GM18519 (cell line): Measurements from ENCODE around the gene MYL4.
A peak's percentile ranks its signal among the peaks of the same experiment; 100 is the strongest.

Experiments
- ATAC-seq: cut with Tn5 transposase; IDR thresholded peaks from one replicate; pipeline ENCODE4 v1.9.1; 2021; ENCODE audit warnings: mild to moderate bottlenecking, moderate library complexity; ENCODE audit not compliant: unreplicated experiment, low FRiP score

The MYL4 gene

DNA sequence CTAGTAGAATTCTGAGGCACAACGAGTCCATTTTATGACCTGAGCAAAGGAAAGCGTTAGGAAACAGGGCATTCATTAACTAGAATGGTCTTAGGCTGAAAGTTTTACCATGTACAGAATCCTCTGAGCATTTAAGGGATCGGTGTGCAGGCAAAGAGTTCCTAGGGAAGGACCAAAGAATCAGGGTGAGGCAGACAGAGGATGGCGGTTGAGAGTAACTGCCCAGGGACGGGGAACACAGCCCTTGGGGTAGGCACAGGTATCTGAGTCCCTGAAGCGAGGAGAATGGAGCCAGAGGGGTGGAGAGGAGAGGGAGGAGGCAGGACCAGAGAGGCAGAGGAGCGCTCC is 30.4 kb downstream of the MYL4 start:
- no peak for ATAC-seq

DNA sequence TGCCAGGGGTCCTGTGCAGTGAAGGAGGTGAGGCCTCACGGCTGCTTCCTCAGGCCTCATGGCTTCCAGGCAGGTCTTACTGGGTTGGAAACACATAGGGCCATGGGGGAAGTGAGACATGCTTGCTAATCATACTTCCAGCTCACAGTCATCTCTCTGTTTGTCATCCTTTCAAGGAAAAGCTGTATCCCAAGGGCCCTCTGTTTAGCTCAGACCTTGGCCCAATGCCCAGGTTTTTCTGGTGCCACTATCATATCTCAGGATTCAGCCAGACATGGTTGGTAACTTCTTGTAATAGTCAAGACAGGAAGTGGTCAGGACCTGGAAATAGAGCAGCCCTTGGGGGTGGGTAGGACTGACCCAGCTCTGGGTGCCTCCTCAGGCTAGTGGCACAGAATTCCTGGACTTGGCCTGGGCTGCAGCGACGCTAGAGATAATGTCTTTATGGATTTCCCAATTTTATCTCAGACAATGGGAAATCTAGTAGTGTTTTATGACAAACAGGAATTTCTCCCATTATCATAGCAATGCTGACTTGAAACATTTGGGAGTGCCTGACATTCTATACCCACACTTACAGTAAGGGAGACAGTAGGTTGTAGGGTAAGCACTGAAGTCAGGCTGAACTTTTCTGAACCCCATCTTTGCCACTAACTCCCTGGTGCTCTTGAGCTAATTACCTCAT is 31.0 kb downstream of the MYL4 start:
- ATAC-seq: no peak

DNA sequence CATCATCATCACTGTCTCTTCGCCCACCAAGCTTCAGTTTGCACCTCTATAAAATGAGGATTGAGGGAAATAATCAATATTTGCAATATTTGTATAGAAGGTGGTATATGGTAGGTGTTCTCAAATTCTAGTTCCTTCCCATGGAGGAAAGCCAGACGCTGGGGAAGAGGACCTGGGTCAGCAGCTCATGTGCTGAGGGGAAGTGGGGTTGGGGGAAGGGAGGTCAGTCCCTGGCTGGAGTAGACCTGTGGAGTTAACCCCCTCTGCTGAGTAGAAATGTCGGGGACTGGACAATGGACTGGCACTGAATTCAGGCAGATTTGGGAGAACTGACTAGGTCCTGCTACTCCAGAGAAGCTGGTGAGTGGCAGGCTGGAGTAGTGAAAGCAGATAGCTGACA is 31.7 kb downstream of the MYL4 start:
- no peak for ATAC-seq

DNA sequence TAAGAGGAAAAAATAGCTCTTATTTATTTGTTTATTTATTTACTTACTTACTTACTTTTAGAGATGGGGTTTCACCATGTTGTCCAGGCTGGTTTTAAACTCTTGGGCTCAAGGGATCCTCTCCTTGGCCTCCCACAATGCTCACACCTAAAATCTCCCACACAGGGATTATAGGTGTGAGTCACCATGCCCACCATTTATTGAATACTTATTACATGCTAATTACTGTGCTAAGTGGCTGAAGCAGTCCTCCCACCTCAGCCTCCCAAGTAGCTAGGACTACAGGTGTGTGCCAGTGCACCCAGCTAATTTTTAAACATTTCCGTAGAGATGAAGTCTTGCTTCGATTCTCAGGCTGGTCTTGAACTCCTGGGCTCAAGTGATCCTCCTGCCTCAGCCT is 33.5 kb downstream of the MYL4 start:
- ATAC-seq: no peak

DNA sequence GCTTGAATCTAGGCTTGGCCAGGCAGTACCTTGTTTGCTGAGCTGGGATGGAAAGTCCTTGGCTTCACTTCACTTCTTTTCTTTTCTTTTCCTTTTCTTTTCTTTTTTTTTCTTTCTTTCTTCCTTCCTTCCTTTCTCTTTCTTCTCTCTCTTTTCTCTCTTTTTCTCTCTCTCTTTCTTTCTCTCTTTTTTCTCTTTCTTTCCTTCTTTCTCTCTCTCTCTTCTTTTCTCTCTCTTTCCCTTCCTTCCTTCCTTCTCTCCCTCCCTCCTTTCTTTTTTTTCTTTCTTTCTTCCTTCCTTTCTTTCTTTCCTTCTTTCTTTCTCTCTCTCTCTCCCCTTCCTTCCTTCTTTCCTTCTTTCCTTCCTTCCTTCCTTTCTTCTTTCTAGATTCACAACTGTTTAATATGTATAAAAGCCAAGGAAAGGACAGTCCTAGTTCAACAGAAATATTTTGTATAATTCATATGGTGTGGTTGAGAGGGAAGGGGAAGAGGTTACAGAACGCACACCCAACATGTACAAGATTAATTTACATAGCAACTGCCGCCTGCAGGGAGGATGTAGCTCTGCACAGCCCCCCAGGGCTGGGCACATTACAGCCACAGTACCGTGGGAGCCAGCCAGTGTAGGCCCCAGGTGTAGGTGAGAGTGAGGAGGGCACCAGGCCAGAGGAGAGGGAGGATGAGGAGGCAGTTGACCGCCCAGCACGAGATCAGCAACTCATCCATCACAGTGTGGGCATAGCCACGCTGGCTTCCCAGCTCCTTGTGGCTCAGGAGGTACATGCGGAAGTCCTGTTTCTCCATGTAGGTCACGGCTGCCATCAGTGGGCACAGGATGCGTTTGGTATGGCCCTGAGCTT is 34.8 kb downstream of the MYL4 start:
- ATAC-seq: no peak

DNA sequence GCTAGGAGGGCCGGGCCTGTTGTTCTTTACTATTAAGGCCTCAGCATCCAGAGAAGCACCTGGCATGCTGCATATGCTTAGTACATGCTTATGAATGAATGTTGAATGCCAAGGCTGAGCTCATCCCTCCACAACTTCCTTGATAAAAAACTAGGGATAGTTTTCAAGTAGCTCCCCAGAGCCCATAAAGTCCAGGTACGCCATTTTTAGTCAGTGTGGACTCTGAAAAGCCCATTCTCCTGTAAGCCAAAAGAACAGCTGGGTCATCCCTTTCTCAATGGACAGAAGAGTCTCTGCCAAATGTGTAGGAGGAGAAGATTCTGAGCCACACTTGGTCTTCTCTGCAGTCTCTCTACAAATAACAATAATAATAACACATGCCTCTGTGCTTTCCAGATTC is 35.5 kb downstream of the MYL4 start:
- ATAC-seq: no peak

DNA sequence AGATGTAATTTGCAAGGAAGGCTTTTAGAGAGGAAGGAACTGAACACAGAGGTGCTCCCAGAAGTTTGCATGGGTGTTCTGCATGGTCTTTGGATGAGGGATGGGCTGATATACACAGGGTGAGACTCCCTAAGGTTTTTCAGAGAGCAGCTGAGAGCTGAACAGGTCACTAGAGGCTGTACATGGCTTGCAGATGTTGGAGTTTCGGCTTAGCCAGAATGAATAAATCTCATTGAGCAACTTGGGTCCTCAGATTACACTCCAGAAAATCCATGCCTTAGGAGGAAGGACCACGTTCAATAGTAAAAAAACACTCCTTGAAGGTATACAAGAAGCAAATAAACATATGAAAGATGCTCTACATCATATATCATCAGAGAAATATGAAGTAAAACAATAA is 37.0 kb downstream of the MYL4 start:
- no peak for ATAC-seq

DNA sequence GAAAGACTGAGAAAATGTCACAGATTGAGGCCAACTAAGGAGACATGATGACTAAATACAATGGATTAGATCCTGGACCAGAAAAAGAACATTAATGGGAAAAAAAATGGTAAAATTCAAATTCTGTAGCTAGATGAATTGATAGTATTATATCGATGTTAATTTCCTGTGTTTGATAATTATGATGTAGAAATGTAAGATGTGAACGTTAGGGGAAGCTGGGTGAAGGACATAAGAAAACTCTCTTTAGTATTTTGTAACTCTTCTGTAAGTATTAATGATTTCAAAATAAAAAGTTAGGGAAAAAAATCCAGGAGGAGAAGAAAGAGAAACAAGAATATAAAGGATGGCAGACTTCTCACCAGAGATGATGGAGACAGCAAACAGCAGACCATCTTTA is 41.7 kb downstream of the MYL4 start:
- no peak for ATAC-seq

DNA sequence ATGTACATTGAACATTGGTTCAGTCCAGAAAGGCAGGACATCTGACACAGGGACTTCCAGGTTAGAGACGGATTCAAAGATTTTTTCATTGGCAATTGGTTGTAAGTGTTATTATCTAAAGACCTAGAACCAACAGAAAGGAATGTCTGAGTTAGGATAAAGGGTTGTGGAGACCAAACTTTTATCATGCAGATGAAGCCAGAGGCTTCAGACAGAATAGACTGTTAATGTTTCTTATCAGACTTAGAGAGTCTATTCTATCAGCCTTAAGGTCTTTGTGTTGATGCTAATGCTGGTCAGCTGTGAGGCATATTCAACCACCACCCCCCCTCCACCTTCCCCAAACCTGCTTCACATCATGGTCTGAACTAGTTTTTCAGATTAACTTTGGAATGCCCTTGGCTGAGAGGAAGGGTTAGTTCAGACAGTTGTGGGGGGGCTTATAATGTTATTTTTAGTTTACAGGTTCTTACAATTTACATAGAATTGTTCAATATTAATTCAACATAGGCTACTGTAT is 42.3 kb downstream of the MYL4 start:
- no peak for ATAC-seq

DNA sequence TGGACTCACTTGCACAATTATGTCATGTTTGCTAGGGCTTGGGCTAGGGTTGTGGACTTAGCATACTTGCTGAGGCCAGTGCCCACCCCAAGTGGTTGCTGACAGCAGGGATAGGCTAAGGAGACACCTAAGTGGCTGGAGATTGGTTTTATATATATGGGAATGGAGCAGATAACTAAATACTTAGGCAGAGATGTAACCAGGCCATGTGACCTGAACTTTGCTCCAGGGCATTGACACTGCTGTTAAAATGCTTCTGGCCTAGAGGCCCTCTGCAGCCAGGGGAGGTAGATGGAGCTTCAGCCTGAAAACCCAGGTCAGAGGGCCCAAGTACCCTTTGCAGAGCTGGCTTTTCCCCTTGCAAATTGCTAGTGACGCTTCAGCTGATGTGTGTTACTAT is 43.1 kb downstream of the MYL4 start:
- ATAC-seq: no peak

DNA sequence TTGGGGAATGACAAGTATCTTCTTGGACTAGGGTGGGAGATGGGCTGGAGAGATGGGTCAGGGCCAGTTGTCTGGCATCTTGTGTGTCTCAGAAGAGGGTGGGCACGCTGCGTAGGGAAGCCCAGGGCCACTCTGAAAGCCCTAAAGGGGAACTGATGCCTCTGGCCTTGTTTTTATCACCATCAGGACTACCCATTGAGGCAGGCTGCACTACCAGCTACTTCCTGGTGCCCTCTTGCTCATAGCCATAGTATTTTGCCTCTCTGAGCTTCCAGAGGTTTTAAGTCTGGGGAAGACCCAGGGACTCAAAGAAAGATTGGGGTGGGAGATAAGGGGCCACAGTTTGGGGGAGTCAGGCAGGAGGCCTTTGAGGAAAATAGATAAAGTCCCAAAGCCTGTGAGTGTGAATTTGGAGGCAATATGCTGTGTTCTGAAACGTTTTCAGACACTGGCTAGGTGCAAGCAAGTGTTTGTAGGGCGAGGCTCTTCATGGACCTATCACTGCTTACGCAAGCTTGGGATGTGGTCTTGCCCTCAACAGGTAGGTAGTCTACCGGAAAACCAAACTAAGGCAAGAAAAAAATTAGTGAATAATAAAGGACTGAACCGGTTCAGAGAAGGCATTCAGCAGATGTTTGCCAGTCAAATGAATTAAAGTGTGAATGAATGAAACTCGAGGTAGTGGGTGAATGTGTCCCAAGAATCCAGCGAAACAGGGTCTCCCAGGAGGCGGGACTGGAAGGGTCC is 43.8 kb downstream of the MYL4 start:
- ATAC-seq: no peak

DNA sequence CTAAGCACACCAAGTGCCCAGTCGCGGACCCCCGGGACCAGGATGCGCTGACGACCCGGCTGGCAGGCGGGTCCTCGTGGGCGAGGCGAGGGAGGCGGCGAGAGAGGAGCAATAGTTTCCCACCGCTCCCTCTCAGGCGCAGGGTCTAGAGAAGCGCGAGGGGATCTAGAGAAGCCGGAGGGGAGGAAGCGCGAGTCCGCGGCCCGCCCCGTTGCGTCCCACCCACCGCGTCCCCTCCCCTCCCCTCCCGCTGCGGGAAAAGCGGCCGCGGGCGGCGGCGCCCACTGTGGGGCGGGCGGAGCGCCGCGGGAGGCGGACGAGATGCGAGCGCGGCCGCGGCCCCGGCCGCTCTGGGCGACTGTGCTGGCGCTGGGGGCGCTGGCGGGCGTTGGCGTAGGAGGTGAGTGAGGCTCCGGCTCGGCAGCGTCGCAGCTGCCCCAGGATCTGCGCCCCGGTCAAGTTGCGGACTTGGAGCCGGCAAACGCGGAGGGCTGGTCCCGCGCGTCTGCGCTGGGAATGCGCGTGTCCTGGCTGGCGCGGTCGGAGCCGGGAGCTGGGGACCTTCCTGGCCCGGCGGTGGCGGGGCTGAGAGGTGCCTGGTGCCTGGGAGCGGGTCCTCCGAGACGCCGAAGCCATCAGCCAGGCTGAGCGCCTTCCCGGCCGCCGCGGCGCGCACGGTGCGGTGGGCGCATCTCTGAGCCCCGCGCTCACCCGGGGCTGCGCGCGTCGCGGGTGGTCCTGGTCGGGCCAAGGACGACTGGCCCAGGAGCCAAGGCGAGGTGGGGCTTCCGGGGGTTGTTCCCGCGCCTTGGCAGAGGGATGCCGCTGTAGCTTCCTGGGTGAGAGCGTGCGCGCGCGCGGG is 44.6 kb downstream of the MYL4 start, which contains the start of gene ITGB3:
Gene ITGB3 (plus strand): TSS at position 287 of the 862 bp plus-strand sequence. CDS start 35 bp downstream, at position 322.
- peak; percentile 64 for ATAC-seq

DNA sequence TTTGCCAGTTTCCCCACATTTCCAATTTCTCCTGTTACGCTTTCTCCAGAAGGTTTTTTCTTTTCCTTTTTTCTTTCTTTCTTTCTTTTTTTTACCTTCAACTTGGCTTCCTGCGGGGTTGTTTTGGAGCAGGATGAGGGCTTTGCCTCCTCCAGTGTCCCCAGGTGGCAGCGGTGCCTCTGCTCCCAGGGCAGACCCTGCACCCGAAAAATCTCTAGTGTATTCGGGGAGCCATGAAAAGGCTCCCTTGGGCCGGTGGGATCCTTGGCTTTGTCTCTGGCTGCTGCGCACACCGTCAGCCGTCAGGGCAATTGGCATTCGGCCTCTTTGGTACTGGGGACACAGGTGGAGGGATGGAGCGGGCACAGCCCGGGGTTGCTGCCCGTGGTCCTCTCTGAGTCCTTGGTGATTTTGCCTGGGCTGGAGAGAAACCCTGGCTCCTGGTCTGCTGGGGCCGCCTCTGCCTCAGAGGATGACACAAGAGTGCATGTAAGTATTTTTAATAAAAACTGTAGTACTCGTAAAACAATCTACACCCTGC is 45.3 kb downstream of the MYL4 start:
- ATAC-seq: no peak

DNA sequence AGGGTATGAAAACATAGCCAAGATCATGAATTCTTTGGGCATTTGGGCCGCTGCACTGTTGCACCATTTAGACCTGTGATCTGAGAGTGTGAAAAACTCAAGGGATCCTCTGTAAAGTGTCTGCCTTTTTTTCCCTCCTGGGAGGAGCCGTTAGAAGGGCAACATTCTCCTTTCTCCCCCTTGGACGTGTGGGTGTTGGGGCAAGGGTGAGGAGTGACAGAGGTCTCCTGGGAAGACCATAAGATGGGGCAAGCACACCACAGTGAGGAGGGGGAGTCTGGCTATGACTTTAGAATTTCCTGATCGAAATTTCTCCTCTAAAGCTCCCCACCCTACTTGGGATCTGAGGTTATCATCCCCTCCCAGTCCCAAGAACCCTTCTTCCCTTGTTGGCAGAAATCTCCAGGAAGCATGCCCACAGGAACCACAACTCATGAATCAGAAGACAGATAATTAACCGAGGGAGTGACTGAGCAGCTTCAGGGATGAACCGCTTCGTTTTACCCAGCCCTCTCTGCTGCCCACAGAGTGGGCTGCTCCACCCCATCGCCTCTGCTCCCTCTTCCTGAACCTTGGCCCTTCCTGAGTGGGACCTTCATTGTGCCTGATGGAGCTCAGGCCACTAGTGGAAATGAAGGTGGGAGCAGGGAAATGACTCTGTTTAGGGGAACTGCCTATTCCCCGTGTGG is 48.6 kb downstream of the MYL4 start:
- ATAC-seq: no peak

DNA sequence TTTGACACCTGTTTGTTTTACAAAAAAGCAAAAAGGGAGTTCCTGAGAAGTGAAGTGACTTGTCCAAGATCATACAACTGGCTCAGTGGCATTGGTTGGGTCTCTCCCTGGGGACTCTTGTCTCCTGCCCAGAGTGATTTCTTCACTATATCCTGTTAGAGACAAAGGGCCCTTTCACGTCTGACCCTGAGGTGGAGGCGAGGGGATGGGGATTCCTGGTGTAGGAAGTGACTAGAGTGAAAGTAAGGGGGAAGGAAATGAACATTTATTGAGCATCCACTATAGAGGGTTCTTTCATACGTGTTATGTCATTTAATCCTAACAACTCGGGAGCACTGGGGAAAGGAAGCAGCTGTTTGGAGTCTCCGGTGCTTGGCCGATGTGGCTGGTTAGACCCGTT is 53.4 kb downstream of the MYL4 start:
- ATAC-seq: no peak

DNA sequence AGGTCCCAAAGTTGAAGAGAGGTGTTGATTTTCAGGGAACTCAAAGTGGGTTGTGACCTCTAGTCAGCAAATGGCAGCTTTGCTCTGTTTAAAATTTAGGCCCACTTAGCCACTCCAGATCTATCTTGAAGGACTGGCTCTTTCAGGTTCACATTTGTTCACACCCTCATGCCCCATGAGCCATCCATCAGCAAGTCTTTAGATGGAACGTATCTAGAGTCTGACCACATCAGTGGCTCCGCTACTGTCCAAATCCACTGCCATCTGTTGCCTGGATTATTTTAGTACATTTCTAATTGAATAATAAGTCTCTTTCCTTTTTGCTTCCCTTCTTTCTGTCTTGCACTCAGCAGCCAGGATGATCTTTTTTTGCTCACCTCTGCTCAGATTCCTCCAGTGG is 55.0 kb downstream of the MYL4 start:
- no peak for ATAC-seq

DNA sequence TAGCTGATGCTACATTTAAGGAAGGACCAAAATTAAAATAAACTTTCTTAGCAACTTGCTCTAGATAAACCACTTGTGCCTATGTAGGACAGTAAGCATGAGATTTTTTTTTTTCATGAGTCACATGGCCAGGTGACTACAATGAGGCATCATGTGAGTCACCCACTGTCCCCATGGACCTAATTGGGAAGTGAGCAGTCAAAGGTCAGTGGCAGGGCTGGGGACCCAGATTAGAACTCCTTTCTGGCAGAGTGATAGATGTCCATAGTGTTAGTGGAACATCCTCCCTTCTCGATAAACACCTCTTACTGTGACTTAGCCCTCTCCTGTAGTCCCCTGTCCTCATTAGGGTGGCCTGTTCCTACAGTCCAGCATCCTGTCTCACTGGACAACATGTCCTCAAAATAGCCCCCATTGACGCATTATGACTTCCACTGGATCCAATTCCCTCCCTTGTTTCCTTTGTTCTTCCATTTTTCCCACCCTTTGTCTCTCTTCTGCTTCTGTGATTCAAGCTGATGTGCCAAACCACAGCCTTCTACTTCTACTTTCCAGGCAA is 56.9 kb downstream of the MYL4 start:
- no peak for ATAC-seq

DNA sequence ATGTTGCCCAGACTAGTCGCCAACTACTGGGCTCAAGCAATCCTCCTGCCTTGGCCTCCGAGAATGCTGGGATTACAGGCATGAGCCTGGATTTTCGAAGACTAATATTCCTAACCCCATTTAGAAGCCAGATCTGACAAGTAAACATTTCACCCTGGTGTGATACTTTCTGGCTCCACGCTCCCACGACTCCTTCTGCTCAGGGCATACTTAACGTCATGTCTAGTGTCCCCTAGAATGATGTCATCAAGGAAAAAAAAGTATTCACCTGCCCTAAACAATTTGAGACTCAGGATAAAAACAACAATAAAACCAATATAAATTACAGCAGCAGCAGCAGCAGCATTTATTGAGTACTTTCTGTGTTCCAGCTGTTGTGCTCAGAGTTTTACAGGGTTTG is 57.6 kb downstream of the MYL4 start:
- no peak for ATAC-seq

DNA sequence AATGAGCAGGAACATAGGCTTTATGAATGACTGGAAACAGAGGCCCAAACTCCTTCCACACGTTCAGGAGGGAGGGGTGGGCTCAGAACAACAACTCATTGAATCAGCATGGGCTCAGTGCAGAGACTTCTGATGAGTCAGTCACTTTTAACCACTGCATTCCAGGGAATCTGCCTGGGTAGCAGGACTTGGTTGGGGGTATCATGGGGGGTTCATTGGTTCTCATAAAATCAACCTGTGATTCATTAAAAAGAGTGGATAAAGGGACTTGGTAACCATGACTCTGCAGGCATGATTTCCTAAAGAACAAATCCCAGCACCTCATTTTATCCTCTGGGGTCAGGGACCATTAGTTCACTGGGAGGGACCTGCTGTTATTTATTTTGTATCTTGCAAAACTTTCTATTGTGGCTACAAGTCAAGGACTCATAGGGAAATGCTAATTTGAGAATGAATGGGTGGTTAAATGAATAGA is 58.2 kb downstream of the MYL4 start:
- ATAC-seq: no peak
